LNCAP (cell line): ENCODE results near the gene RAD51AP2.

Source experiments
- TF ChIP-seq, protein P1 (sequence below): fragments of 450-650 bp; IDR thresholded peaks from 2 replicates; pipeline ENCODE4 v1.5.1; 2017; ENCODE audit warnings: mild to moderate bottlenecking

The RAD51AP2 gene

DNA sequence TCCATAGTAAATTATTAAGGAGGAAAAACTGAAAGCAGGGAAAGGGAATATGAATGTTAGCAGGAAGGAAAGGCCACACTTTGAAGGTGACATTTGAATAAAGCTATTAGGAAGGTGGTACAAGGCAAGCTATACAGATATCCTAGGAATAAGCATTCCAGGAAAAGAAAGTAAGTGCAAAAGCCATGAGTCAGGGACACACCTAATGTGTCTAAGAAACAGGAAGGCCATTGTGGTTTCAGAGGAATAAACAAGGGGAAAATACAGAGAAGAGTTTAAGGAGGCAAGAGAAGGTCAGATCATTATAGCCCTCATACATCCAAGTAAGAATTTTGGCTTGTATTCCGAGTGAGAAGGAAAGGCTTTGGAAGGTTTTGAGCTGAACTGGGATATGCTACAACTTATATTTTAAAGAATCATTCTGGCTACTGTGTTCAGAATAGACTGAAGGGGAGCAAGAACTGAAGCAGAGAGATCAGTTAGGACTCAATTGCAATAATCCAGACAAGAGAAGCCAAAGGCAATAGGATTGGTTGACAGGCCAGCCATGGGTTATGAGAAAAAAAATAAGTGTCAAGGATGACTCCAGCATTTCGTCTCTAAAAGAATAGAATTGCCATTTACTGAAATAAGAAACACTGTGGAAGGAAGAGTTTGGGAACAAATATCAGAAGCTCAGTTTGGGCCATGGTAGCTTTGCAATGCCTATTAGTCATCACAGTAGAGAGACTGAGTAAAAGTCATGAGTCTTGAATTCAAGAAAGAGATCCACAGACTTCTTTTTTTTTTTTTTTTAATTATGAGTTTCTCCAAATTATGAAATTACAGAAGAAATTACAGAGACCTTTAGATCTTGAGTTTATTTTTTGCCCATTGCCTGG is 11.3 kb downstream of the RAD51AP2 start:
- TF ChIP-seq, protein P1, sequence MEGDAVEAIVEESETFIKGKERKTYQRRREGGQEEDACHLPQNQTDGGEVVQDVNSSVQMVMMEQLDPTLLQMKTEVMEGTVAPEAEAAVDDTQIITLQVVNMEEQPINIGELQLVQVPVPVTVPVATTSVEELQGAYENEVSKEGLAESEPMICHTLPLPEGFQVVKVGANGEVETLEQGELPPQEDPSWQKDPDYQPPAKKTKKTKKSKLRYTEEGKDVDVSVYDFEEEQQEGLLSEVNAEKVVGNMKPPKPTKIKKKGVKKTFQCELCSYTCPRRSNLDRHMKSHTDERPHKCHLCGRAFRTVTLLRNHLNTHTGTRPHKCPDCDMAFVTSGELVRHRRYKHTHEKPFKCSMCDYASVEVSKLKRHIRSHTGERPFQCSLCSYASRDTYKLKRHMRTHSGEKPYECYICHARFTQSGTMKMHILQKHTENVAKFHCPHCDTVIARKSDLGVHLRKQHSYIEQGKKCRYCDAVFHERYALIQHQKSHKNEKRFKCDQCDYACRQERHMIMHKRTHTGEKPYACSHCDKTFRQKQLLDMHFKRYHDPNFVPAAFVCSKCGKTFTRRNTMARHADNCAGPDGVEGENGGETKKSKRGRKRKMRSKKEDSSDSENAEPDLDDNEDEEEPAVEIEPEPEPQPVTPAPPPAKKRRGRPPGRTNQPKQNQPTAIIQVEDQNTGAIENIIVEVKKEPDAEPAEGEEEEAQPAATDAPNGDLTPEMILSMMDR = no peak

- TF ChIP-seq, protein P1 = no peak
Observed at GRCh38 chr2:17497718-17498117, 20.5 kb downstream of the RAD51AP2 start.

DNA sequence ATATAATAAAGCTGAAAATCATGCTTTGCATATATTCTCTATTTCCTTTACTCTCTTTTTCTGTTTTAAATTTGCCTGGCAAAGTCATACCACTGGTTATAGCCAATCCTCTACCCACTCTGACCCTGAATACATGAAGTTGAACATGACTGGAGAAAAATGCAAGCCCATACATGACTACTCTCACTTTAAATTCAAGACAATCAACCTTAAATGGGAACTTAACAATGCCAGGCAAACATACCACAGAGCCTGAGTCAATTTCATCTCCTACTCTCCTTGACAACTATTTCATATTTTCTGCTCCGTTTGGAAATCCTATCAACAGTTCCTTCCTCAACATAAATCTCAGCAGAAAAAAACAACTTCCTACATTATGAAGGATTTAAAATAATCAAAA is 22.6 kb downstream of the RAD51AP2 start:
- TF ChIP-seq, protein P1 = no peak

DNA sequence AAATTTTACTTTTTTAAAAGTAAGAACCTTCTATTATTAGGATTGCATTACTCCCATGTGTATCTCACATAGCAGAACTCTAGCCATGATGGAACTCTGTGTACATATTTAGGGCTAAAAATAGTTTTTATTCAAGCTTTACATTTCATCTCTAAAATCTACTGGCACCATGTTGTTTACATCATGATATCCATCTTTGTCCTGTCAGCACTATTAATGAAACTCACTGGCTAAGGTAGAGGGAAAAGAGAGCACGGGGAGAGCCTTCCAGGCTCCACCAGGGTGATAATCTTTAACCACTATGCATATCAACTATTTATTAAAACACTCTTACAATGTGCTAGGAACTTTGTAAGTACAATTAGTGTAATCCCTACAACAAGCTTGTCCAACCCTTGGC is 34.7 kb downstream of the RAD51AP2 start:
- TF ChIP-seq, protein P1 = no peak

GRCh38 chr2:17482651-17483050 is 35.6 kb downstream of the RAD51AP2 start:
- TF ChIP-seq, protein P1 = no peak

GRCh38 chr2:17479875-17480274 is 38.4 kb downstream of the RAD51AP2 start:
- TF ChIP-seq, protein P1 = no peak

- TF ChIP-seq, protein P1 = no peak
Observed at GRCh38 chr2:17476830-17477229, 41.4 kb downstream of the RAD51AP2 start.
